NCI-H1417 (cell line): ENCODE data around the gene NOMO2.
"Not testable (repeated sequence)": the region's sequence is repeated elsewhere in the genome, so short reads cannot be mapped to it uniquely, and the experiment has no call there.

Experiments used
- DNase-seq, 3 experiments: peaks; one replicate each; lab custom pipeline; 2025; lab: John Stamatoyannopoulos, UW

The NOMO2 gene, protein sequence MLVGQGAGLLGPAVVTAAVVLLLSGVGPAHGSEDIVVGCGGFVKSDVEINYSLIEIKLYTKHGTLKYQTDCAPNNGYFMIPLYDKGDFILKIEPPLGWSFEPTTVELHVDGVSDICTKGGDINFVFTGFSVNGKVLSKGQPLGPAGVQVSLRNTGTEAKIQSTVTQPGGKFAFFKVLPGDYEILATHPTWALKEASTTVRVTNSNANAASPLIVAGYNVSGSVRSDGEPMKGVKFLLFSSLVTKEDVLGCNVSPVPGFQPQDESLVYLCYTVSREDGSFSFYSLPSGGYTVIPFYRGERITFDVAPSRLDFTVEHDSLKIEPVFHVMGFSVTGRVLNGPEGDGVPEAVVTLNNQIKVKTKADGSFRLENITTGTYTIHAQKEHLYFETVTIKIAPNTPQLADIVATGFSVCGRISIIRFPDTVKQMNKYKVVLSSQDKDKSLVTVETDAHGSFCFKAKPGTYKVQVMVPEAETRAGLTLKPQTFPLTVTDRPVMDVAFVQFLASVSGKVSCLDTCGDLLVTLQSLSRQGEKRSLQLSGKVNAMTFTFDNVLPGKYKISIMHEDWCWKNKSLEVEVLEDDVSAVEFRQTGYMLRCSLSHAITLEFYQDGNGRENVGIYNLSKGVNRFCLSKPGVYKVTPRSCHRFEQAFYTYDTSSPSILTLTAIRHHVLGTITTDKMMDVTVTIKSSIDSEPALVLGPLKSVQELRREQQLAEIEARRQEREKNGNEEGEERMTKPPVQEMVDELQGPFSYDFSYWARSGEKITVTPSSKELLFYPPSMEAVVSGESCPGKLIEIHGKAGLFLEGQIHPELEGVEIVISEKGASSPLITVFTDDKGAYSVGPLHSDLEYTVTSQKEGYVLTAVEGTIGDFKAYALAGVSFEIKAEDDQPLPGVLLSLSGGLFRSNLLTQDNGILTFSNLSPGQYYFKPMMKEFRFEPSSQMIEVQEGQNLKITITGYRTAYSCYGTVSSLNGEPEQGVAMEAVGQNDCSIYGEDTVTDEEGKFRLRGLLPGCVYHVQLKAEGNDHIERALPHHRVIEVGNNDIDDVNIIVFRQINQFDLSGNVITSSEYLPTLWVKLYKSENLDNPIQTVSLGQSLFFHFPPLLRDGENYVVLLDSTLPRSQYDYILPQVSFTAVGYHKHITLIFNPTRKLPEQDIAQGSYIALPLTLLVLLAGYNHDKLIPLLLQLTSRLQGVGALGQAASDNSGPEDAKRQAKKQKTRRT

DNA sequence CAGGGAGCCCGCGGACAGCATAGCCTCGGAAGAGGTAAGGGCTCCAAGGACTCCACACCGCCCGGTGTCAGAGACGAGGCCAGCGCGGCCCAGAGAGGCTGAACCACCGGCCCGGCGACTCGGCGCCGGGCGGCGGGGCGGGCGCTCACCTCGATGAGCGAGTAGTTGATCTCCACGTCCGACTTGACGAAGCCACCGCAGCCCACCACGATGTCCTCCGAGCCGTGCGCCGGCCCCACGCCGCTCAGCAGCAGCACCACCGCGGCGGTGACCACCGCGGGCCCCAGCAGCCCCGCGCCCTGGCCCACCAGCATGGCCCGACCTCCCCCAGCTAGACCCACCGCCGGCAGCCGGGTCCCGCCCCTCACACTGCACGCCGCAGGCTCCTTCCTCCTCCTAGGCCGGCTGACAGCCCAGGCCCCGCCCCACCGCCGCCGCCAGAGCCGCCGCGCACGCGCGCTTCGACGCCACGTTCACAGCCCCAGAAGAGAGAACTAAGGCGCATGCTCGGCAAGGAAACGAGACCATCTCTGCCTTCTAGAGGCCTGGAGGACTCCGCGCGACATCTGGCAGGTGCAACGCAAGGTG, at the start of gene NOMO2:
Gene NOMO2, minus strand, starts transcription at position 371 of the 588 bp plus-strand sequence. Its CDS starts 57 bp downstream, at position 314.
- not testable (repeated sequence) for DNase-seq

DNA sequence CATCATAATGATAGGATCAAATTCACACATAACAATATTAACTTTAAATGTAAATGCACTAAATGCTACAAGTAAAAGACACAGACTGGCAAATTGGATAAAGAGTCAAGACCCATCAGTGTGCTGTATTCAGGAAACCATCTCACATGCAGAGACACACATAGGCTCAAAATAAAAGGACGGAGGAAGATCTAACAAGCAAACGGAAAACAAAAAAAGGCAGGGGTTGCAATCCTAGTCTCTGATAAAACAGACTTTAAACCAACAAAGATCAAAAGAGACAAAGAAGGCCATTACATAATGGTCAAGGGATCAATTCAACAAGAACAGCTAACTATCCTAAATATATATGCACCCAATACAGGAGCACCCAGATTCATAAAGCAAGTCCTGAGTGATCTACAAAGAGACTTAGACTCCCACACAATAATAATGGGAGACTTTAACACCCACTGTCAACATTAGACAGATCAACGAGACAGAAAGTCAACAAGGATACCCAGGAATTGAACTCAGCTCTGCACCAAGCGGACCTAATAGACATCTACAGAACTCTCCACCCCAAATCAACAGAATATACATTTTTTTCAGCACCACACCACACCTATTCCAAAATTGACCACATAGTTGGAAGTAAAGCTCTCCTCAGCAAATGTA, 48.4 kb upstream of the NOMO2 start:
- not testable (repeated sequence) for DNase-seq

- DNase-seq: not testable (repeated sequence)
These were observed 46.4 kb upstream of the NOMO2 start for GRCh38 chr16:18608271-18608670.

- not testable (repeated sequence) for DNase-seq
These were observed 41.8 kb upstream of the NOMO2 start for GRCh38 chr16:18603572-18604246.

DNA sequence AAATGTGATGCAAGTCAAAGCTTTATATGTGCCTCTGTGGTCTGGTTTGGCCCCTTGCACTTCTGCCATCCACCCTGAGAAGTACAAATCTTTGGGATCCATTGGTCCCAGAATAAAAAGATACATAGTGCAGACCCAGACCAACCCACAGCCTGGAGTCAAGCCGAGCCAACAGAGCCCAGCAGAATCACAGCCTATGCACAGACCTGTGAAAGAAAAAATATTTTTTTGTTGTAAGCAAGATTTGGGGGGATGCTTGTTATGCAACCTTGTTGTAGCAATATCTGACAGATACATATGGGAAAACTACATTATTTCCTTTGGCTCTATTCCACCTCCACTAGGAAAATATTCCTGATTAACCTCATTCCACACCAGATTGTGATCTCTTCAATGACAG, 36.7 kb upstream of the NOMO2 start:
- DNase-seq: not testable (repeated sequence)

DNA sequence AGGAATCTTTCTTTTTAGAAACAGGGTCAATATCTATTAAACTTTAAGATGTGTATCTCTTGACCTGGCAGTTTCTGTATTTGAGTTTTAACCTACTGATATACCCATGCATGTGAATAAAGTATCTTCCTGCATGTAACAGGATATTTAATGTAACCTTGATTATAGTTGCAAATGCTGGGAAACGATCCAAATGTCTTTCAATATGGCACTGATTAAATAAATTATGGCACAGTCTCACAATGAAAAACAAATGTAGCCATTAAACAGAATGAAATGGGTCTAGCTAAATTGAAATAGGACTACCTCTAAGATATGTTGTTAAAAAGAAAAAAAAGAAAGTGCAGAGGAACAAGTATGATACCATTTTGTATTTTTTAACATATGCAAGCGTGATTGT, 35.8 kb upstream of the NOMO2 start:
- not testable (repeated sequence) for DNase-seq

GRCh38 chr16:18597319-18597718, 35.4 kb upstream of the NOMO2 start:
- DNase-seq: peak in 1 of 3 experiments; percentile 11

GRCh38 chr16:18595796-18596195, 33.9 kb upstream of the NOMO2 start:
- not testable (repeated sequence) for DNase-seq

DNA sequence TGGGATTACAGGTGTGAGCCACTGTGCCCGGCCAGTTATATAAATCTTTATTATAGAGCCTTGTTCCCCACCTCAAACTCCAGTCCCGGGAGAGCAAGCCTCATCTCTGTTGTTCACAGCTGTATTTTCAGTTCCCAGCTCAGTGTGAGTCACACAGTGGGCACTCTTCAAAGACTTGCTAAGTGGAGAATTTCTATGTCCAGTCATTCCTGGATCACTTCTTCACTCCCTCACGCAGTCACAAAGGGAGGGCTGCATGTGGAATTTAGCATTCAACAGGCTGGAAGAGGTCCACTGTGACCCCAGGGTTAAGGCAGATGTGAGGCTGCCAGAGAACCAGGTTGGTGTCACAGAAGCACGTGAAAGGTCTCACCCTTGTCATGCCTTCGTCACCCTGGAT, 33.0 kb upstream of the NOMO2 start:
- not testable (repeated sequence) for DNase-seq

DNA sequence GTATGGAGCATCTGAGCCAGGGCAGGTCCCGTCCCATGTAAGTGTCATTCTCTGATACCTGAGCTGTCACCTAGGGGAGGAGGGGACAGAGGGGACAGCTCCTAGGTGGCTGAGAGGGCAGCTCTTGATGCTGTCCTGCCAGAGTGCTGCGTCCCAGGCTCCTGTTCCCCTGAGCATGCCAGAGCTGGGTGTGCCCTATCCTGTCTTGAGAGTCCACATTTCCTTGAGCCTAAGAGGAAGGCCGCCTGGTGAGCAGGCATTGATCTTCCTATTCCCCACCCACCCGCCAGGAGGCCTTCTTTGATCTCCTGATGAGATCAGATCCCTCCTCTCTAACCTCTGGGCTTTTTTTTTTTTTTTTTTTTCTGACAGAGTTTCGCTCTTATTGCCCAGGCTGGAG, 32.0 kb upstream of the NOMO2 start:
- not testable (repeated sequence) for DNase-seq

DNA sequence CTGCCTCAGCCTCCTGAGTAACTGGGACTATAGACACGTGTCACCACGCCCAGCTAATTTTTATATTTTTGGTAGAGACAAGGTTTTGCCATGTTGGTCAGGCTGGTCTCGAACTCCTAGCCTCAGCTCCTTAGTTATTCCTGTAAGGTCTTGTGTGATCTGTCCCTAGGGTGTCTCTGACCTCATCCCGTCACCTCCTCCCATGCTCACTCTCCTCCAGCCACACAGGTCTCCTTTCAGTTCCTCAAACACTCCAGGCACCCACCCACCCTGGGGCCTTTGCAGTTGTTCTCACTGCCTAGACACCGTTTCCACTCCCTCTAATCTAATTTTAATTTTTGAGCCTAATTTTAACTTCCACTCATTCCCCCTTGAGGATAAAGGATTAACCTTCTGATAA, 31.1 kb upstream of the NOMO2 start:
- DNase-seq: not testable (repeated sequence)

GRCh38 chr16:18591908-18592307, 30.0 kb upstream of the NOMO2 start:
- peak in 1 of 3 experiments; percentile 31 for DNase-seq

- not testable (repeated sequence) for DNase-seq
These were observed 29.5 kb upstream of the NOMO2 start for GRCh38 chr16:18591441-18591840.

DNA sequence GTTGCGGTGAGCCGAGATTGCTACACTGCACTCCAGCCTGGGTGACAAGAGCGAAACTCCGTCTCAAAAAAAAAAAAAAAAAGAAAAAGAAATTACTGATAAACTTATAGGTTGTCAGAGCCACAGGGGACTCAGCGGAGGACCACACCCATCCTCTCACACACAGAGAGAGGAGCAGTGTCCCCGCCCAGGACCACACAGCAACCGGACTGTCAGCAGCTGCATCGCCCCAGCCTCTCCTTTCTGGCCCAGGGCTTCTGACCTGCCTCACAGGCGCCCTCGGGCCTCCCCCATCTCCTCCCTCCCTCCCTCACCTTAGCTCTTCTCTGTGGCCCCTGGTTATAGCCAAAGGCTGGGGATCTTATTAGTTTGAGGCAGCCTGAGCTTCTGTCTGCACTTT, 27.9 kb upstream of the NOMO2 start:
- DNase-seq: not testable (repeated sequence)

GRCh38 chr16:18586560-18587540, 25.0 kb upstream of the NOMO2 start:
- DNase-seq: not testable (repeated sequence)

- DNase-seq: not testable (repeated sequence)
These were observed 23.9 kb upstream of the NOMO2 start for GRCh38 chr16:18585789-18586188.

DNA sequence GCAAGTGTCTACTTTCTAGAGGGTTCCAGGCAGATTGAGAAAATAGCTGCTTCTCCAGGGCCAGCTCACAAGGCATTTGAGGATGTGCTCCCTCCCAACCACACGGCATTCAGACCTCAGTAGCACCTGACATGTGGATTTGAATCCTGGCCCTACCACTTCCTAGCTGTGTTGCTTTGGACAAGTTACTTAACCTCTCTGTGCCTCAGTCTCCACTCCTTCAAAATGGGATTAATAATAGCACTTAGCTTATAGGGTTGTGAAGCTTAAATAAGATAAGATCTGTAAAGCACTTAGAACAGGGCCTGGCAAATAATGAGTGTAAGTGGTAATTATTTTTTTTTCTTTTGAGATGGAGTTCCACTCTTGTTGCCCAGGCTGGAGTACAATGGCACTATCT, 21.0 kb upstream of the NOMO2 start:
- no peak for DNase-seq

GRCh38 chr16:18580396-18580795, 18.5 kb upstream of the NOMO2 start:
- DNase-seq: not testable (repeated sequence)

- DNase-seq: not testable (repeated sequence)
These were observed 17.4 kb upstream of the NOMO2 start for GRCh38 chr16:18579261-18579660.
